Activated CD8-positive, alpha-beta memory T cell treated with anti-CD3 and anti-CD28 coated beads, Interleukin-2, amount 50 U/mL, for 48 hours (primary cell): ENCODE results near the gene CALB2.

Source experiments
- DNase-seq: peaks from one replicate; pipeline ENCODE4 v3.0.0-alpha.2; 2020

CALB2 gene

GRCh38 chr16:71428883-71429282 is 70.4 kb downstream of the CALB2 start:
- DNase-seq = no peak

DNA sequence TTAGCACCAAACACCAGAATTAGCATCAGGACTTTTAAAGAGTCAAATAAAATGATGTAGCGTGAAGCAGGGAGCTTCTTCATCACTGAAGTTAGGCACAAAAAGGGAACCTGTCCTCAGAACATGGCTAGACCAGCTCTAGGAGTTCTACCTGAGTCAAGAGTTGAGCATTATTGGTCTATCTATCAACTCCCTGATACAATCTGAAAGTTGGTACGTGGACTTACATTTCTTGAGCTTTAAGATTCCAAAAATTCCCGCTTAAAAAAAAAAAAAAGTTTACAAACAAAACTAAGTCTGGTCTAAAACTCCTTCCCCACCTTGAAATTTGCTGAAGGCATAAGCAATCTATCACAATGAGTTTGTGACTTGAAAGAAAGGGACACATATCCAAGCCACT is 71.1 kb downstream of the CALB2 start:
- no peak for DNase-seq

DNA sequence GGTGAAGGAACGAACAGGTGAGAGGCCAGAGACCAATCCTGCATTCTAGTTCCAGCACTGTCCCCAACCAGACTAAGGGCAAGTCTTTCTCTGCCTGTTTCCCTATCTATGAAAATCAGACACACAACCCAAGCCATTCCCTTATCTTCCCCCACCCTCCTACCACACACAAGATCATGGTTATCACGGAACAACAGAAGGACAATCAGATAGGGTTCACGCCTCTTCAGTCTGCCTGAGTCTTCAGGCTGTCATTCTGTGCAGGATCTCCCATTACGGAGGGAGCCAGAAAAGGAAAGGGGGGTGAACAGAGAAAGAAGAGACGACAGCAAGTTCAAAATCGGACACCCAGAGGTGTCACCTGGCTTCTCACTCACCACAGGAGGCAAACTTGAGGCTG is 72.2 kb downstream of the CALB2 start:
- DNase-seq = no peak

GRCh38 chr16:71431176-71431575 is 72.7 kb downstream of the CALB2 start:
- DNase-seq = no peak

GRCh38 chr16:71431991-71432390 is 73.5 kb downstream of the CALB2 start:
- no peak for DNase-seq

DNA sequence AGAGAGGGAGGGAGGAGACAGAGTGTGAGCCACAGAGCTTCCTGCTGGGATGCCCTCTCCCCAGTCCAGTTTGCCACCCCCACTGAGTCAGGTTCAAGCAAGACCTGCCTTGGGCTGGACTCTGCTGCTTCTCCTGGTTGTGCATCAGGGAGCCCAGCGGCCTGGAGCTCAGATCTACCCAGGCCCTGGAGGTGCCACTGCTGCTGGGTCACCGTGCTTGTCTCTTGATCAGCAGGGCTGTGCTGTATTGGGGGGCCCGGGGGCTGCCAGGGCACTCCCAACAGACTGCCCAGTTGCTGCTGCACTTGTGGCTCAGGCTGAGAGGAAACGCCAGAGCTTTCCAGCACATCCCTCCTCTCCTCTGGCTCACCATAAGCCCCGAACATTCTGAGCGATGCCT is 74.4 kb downstream of the CALB2 start:
- DNase-seq = no peak

DNA sequence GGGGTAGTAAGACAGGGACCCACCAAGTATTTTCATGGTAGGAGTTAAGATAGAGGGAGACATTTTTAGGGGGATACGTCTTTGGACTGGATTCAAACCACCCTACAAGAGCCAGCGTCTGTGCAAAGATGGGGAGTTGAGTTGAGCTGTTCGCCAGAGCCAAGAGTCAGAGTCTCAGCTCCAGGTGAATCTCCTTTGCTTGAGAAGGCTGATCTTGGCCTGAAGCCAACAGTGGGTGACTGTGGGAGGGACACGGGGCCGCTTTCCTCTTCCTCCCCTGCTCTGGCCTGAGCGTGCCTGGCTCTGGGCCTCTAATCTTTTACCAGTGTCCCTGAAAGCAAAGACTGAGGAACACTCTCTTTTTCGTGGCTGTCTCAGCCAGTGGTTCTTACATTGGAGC is 78.0 kb downstream of the CALB2 start:
- DNase-seq = no peak

DNA sequence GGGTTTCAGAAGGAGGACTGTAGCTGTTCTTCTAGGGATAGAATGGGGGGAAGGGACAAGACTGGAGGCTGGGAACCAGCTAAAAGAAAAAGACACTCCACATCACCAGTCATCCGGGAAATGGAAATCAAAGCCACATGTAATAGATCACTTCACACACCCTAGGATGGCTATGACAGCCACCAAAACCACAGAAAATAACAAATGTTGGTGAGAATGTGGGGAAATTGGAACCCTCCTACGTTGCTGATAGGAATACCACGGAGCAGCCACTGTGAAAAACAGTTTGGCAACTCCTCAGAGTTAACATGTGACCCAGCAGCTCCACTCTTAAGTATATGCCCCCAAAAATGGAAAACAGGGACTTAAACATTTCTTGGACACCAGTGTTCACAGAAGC is 81.0 kb downstream of the CALB2 start:
- DNase-seq = no peak
